Measurements from ENCODE around the gene PIGO. TPM values are rescaled to one million over a fixed set of nuclear protein-coding genes. Genes with fewer than 3 reads are reported as not detected.

PIGO gene
- total RNA-seq, 4 donors from 2014 or later: 14.9 to 30.5 (median 27.0) TPM

GRCh38 chr9:35108946-35109575 is 12.7 kb upstream of the PIGO start:
- Histone ChIP-seq H3K36me3 (peaks cover 0 to 41% (median 0%) of the 10 kb centered on the region in 3 donors), H3K27ac (no peak overlapping the region), H3K4me1 (peaks cover 0 to 36% (median 2%) of the 10 kb centered on the region in 4 donors), H3K27me3 (no peaks in the 10 kb centered on the region), H3K4me3 (no peak overlapping the region), H3K9me3 (no peaks in the 10 kb centered on the region)
- peak in 1 of 3 donors; percentile 41 for DNase-seq
- TF ChIP-seq, protein P1, sequence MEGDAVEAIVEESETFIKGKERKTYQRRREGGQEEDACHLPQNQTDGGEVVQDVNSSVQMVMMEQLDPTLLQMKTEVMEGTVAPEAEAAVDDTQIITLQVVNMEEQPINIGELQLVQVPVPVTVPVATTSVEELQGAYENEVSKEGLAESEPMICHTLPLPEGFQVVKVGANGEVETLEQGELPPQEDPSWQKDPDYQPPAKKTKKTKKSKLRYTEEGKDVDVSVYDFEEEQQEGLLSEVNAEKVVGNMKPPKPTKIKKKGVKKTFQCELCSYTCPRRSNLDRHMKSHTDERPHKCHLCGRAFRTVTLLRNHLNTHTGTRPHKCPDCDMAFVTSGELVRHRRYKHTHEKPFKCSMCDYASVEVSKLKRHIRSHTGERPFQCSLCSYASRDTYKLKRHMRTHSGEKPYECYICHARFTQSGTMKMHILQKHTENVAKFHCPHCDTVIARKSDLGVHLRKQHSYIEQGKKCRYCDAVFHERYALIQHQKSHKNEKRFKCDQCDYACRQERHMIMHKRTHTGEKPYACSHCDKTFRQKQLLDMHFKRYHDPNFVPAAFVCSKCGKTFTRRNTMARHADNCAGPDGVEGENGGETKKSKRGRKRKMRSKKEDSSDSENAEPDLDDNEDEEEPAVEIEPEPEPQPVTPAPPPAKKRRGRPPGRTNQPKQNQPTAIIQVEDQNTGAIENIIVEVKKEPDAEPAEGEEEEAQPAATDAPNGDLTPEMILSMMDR (IDR thresholded peaks at IDR 0.05): no peak
- TF ChIP-seq POLR2A (IDR thresholded peaks at IDR 0.05): no peak

- Histone ChIP-seq H3K9me3 (no peaks in the 10 kb centered on the region), H3K4me1 (peaks cover 0 to 30% (median 1%) of the 10 kb centered on the region in 4 donors), H3K27me3 (no peaks in the 10 kb centered on the region), H3K36me3 (peaks cover 0 to 41% (median 0%) of the 10 kb centered on the region in 3 donors), H3K4me3 (no peak overlapping the region), H3K27ac (no peak overlapping the region)
- DNase-seq: peak in 1 of 3 donors; percentile 27
- TF ChIP-seq, protein P1 (IDR thresholded peaks at IDR 0.05): no peak
- TF ChIP-seq POLR2A (IDR thresholded peaks at IDR 0.05): no peak
Observed at GRCh38 chr9:35108461-35108860, 12.1 kb upstream of the PIGO start.

GRCh38 chr9:35107297-35108290 is 11.2 kb upstream of the PIGO start:
- H3K4me3 ChIP-seq: no peak overlapping the region
- peaks cover 0 to 41% (median 0%) of the 10 kb centered on the region in 3 donors for H3K36me3 ChIP-seq
- H3K9me3 ChIP-seq: no peaks in the 10 kb centered on the region
- no peak for TF ChIP-seq POLR2A (IDR thresholded peaks at IDR 0.05)
- TF ChIP-seq, protein P1 (IDR thresholded peaks at IDR 0.05): no peak
- H3K27ac ChIP-seq: no peak overlapping the region
- no peaks in the 10 kb centered on the region for H3K27me3 ChIP-seq
- peaks cover 0 to 22% (median 2%) of the 10 kb centered on the region in 4 donors for H3K4me1 ChIP-seq
- peak in 1 of 3 donors; percentile 44 for DNase-seq

GRCh38 chr9:35106343-35106730 is 9.9 kb upstream of the PIGO start:
- Histone ChIP-seq H3K36me3 (peaks cover 0 to 43% (median 0%) of the 10 kb centered on the region in 3 donors), H3K27me3 (no peaks in the 10 kb centered on the region), H3K4me3 (no peak overlapping the region), H3K4me1 (peaks cover 0 to 23% (median 2%) of the 10 kb centered on the region in 4 donors), H3K27ac (no peak overlapping the region), H3K9me3 (no peaks in the 10 kb centered on the region)
- TF ChIP-seq, protein P1 (IDR thresholded peaks at IDR 0.05): no peak
- no peak for TF ChIP-seq POLR2A (IDR thresholded peaks at IDR 0.05)
- DNase-seq: peak in 1 of 3 donors; percentile 21

GRCh38 chr9:35105571-35106342 is 9.4 kb upstream of the PIGO start:
- Histone ChIP-seq H3K27ac (no peak overlapping the region), H3K36me3 (peaks cover 0 to 49% (median 0%) of the 10 kb centered on the region in 3 donors), H3K4me3 (no peak overlapping the region), H3K4me1 (peaks cover 0 to 22% (median 2%) of the 10 kb centered on the region in 4 donors), H3K9me3 (no peaks in the 10 kb centered on the region), H3K27me3 (no peaks in the 10 kb centered on the region)
- DNase-seq: peak in 1 of 3 donors; percentile 47
- TF ChIP-seq, protein P1 (IDR thresholded peaks at IDR 0.05): no peak
- TF ChIP-seq POLR2A (IDR thresholded peaks at IDR 0.05): no peak
